NT2/D1 (cell line): ENCODE measurements around the gene RIMBP2.

ENCODE experiments used
- YY1 ChIP-seq: IDR thresholded peaks from 2 replicates; pipeline ENCODE4 v1.6.1; 2011; ENCODE audit not compliant: insufficient read length, insufficient read depth
- ZNF274 ChIP-seq: IDR thresholded peaks from 2 replicates; pipeline ENCODE4 v1.6.1; 2011; ENCODE audit warnings: mild to moderate bottlenecking, low read depth, low read length

- TF ChIP-seq ZNF274 (no peak), YY1 (no peak)
These were observed 211.8 kb downstream of the RIMBP2 start for GRCh38 chr12:130504110-130504839.
